Measurements from ENCODE around the gene CRB2.

- TF ChIP-seq, protein P1, sequence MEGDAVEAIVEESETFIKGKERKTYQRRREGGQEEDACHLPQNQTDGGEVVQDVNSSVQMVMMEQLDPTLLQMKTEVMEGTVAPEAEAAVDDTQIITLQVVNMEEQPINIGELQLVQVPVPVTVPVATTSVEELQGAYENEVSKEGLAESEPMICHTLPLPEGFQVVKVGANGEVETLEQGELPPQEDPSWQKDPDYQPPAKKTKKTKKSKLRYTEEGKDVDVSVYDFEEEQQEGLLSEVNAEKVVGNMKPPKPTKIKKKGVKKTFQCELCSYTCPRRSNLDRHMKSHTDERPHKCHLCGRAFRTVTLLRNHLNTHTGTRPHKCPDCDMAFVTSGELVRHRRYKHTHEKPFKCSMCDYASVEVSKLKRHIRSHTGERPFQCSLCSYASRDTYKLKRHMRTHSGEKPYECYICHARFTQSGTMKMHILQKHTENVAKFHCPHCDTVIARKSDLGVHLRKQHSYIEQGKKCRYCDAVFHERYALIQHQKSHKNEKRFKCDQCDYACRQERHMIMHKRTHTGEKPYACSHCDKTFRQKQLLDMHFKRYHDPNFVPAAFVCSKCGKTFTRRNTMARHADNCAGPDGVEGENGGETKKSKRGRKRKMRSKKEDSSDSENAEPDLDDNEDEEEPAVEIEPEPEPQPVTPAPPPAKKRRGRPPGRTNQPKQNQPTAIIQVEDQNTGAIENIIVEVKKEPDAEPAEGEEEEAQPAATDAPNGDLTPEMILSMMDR (conservative IDR thresholded peaks at IDR 0.05; ENCODE audit: low read depth, low read length) = no peak
- no peak for TF ChIP-seq ELK1 (IDR thresholded peaks at IDR 0.05; ENCODE audit: borderline replicate concordance, low read depth, low read length)
- TF ChIP-seq RCOR1 (IDR thresholded peaks at IDR 0.05; ENCODE audit: insufficient replicate concordance, low read length) = no peak
- no peak for TF ChIP-seq MAZ (IDR thresholded peaks at IDR 0.05; ENCODE audit: borderline replicate concordance, low read depth, low read length)
- TF ChIP-seq POLR2A (IDR thresholded peaks at IDR 0.05; ENCODE audit: low read depth, low read length) = no peak
- TF ChIP-seq RFX5 (IDR thresholded peaks at IDR 0.05; ENCODE audit: low read depth, low read length) = no peak
- TF ChIP-seq BHLHE40 (IDR thresholded peaks at IDR 0.05; ENCODE audit: low read depth, low read length) = no peak
Measured at GRCh38 chr9:123373447-123373923, 17.5 kb downstream of the CRB2 start.

All from IMR-90 (cell line).